Stimulated activated naive CD4-positive, alpha-beta T cell (primary cell): ENCODE measurements around the gene CARD6.
"Not testable (repeated sequence)": the region's sequence is repeated elsewhere in the genome, so short reads cannot be mapped to it uniquely, and the experiment has no call there.

Experiments
- DNase-seq, 6 experiments: peaks; one replicate each; lab custom pipeline; 2025; lab: John Stamatoyannopoulos, UW

CARD6 gene

DNA sequence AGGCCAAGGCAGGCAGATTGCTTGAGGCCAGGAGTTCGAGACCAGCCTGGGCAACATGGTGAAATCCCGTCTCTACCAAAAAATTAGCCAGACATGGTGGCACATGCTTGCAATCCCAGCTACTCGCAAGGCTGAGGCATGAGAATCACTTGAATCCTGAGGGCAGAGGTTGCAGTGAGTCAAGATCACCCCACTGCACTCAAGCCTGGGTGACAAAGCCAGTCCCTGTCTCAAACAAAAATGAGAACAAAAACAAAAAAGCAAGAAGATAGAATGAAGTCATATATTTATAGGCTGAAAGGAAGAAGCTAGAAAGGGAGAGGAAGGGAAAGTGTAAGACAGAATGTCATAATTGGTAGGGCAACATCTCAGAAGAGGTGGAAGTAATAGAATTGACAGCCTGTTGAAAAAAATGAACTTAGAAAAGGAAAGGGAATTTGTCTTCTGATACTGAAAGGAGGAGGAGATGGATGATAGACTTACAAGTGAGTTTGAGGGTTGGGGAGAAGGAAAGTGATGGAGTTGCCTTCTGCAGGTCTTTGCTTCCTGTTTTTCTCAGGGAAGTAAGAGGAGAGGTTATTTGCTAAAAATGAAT, 32.2 kb downstream of the CARD6 start:
- DNase-seq, result no peak

GRCh38 chr5:40875958-40876357, 34.8 kb downstream of the CARD6 start:
- DNase-seq, result no peak

- no peak for DNase-seq
Observed at GRCh38 chr5:40877371-40877988, 36.3 kb downstream of the CARD6 start.

DNA sequence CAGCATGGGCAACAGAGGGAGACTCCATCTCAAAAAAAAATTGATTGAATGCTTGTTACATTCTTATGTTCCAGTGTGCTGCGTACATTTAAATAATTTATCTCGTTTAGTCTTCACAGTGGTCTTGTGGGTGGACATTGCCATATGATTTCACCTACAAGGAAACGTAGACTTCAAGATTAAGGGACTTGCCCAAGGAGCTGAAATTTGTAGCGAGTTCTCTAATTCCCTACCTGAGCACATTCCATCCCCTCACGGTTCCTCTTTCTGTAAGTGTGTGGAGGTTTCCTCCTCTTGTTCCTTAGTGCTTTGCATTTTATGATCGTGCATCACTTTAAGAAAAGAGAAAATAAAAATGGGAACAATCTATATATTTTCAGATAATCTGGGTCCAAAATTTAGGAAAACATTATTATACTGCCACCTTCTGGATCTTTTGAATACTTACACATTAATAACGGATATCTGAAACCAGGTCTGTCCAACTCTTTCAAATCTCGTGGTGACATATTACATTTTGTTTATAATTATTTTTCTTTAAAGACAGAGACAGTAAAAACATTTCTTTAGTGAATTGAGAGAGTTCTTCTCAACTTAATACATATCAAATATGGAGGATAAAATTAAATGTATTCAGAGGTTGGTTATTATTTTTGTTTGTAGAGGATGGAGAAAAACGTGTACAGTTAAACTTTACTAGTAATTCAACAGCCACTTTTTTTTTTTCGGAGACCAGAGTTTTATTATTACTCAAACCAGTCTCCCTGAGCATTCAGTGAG, 38.2 kb downstream of the CARD6 start:
- DNase-seq, result peak in 2 of 6 experiments; percentile 18 to 30

GRCh38 chr5:40882291-40882690, 41.1 kb downstream of the CARD6 start:
- no peak for DNase-seq

- not testable (repeated sequence) for DNase-seq
Observed at GRCh38 chr5:40883051-40883450, 41.9 kb downstream of the CARD6 start.

DNA sequence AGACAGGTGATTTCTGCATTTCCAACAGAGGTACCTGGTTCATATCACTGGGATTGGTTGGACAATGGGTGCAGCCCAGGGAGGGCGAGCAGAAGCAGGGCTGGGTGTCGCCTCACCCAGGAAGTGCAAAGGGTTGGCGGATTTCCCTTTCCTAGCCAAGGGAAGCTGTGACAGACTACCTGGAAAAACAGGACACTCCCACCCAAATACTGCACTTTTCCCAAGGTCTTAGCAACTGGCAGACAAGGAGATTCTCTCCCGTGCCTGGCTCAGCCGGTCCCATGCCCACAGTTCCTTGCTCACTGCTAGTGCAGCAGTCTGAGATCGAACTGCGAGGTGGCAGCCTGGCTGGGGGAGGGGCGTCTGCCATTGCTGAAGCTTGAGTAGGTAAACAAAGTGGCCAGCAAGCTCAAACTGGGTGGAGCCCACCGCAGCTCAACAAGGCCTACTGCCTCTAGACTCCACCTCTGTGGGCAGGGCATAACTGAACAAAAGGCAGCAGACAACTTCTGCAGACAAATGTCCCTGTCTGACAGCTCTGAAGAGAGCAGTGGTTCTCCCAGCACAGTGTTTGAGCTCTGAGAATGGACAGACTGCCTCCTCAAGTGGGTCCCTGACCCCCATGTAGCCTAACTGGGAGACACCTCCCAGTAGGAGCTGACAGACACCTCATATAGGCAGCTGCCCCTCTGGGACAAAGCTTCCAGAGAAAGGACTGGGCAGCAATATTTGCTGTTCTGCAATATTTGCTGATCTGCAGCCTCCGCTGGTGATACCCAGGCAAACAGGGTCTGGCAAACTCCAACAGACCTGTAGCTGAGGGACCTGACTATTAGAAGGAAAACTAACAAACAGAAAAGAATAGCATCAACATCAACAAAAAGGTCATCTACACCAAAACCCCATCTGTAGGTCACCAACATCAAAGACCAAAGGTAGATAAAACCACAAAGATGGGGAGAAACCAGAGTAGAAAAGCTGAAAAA, 54.6 kb downstream of the CARD6 start:
- not testable (repeated sequence) for DNase-seq

DNA sequence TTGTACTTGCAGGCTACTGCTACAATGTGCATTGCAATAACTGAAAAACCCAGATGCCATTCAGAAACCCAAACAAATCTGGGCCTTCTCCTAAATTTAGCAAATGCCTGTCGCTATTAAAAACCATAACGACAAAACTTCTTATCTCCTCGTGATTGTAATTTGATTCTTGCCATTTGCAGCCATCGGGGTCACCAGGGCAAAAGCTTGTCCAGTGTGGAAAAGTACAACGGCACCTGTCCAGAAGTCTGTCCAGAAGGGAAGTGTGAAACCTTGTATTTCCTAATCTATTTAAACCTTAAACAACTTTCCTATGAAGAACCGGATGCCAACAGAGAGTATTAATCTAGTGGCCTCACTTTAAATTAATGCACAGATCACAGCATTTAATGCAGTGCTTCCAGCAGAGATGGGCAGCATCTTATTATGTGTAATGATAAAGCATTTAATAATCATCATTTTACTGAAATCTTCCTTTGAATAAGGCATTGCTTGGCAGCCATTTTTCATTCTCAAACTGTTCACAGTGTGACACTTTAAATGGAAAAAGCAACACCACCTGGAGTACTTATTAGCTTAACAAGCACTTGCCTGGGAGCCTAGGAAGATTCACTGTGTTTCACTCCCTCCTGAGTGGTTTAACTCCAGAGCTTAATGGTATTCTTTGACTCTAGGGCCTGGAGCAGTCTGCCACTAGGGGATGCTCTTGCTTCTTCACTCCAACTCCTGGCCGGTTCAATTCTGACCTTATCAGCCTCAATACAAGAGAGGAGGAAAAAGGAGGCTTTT, 63.2 kb downstream of the CARD6 start:
- peak in 1 of 6 experiments; percentile 8 for DNase-seq

GRCh38 chr5:40904994-40905306, 63.8 kb downstream of the CARD6 start:
- DNase-seq, result no peak

- DNase-seq, result no peak
Observed at GRCh38 chr5:40906351-40906751, 65.2 kb downstream of the CARD6 start.

DNA sequence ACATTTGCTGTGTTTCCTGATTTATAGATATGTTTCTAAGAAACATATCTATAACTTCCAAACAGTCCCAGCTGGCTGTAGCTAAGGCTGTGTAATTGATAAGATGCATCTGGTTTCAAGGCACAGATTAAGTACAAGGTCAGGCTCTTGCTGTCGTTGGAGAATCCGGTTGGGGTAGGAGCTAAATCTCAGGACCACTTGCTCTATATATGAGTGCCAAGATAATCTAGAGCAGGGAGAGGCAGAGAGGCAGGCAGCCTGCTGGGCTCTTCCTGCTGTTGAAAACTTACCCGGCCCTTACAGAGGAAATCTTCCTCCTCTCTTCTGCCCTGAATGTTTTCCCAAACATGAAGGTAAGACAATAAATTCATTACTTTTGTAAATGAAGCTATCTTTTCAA, 68.1 kb downstream of the CARD6 start, which contains the start of gene C7:
Gene C7, plus strand, starts transcription at position 234 of the 400 bp plus-strand sequence. Its CDS starts 114 bp downstream, at position 348.
- no peak for DNase-seq

DNA sequence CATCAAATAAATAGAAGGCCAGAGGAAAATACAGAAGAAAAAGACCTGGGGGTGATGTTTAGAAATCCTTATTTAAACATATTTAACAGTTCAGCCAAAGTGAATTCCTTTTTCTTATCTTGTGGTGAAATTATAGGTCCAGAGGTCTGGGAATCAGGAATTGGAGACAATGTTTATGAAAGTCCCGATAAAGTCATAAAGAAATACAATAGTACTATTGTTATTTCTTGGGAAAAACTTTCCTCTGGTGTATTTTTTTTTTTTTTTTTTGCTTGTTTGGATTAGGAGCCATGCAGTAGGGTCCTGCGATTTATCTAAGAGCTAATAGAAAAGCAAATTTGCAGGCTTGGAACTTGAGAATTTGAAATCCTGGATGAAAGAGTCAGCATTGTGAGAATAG, 68.6 kb downstream of the CARD6 start:
- DNase-seq, result no peak
